Measurements from ENCODE around the gene MUCL3. TPM values are rescaled to one million over a fixed set of nuclear protein-coding genes. Genes with fewer than 3 reads are reported as not detected.
"Not testable (repeated sequence)": the region's sequence is repeated elsewhere in the genome, so short reads cannot be mapped to it uniquely, and the experiment has no call there.

Gene MUCL3
- total RNA-seq, 3 donors from 2014 or later, result 0.07 TPM; not detected in 2

DNA sequence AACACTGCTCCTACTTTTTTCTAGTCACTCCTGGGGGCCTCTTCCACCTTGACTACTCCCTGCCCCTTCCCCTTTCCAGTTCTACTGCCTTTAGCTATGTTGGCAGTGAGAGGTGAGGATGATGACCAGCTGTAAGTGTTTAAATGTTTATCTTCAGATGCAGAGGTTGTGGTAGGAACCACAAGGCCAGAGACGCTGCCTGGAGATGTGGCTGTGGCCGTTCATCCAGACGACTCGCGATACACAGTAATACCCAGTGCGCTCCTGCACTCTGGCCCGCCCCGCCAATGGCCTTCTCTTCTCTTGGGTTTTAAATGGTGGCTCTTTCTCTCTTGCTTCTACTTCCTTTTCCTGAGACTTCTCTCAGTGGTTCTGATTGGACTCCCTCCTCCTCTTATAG lies 22.1 kb upstream of the MUCL3 start:
- TF ChIP-seq, protein P1, sequence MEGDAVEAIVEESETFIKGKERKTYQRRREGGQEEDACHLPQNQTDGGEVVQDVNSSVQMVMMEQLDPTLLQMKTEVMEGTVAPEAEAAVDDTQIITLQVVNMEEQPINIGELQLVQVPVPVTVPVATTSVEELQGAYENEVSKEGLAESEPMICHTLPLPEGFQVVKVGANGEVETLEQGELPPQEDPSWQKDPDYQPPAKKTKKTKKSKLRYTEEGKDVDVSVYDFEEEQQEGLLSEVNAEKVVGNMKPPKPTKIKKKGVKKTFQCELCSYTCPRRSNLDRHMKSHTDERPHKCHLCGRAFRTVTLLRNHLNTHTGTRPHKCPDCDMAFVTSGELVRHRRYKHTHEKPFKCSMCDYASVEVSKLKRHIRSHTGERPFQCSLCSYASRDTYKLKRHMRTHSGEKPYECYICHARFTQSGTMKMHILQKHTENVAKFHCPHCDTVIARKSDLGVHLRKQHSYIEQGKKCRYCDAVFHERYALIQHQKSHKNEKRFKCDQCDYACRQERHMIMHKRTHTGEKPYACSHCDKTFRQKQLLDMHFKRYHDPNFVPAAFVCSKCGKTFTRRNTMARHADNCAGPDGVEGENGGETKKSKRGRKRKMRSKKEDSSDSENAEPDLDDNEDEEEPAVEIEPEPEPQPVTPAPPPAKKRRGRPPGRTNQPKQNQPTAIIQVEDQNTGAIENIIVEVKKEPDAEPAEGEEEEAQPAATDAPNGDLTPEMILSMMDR (IDR thresholded peaks at IDR 0.05), result no peak

DNA sequence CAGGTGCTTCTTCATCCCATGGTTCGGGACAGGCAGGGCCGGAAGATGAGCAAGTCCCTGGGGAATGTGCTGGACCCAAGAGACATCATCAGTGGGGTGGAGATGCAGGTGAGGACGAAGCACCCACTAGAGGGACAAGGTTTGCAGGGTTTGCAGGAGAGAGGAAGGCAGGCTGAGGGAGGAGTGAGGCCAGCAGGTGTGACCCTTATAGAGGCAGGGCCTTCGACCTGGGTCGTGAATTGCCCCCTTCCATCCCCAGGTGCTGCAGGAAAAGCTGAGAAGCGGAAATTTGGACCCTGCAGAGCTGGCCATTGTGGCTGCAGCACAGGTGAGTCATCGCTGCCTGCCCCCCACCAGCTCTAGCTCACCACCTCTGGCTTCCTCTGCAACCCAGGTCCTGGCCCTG lies 18.3 kb upstream of the MUCL3 start:
- ATAC-seq (no peak), DNase-seq (no peak)
- no peaks in the 10 kb centered on the region for H3K36me3 ChIP-seq (ENCODE audit: low read depth)
- TF ChIP-seq, protein P1 (IDR thresholded peaks at IDR 0.05), result no peak
- no peaks in the 10 kb centered on the region for H3K9me3 ChIP-seq
- intact Hi-C loops (cut with DNase I, micrococcal nuclease), result loop anchor here in 1 of 2 donors (5.0 kb wide), 1 partner anchor 145 kb away; no protein-coding TSS in a partner anchor
- H3K4me1 ChIP-seq (ENCODE audit: low read depth), result no peaks in the 10 kb centered on the region
- no peak overlapping the region for H3K4me3 ChIP-seq

More for the DNA sequence above, 22.1 kb upstream of the MUCL3 start:
- peaks cover 11% of the 10 kb centered on the region for H3K4me1 ChIP-seq (ENCODE audit: low read depth)
- H3K4me3 ChIP-seq, result no peak overlapping the region
- intact Hi-C loops (cut with DNase I, micrococcal nuclease), result loop anchor here in 1 of 2 donors (5.0 kb wide), 1 partner anchor 169 kb away; no protein-coding TSS in a partner anchor
- H3K36me3 ChIP-seq (ENCODE audit: low read depth), result no peaks in the 10 kb centered on the region
- ATAC-seq (no peak), DNase-seq (no peak)
- no peaks in the 10 kb centered on the region for H3K9me3 ChIP-seq

DNA sequence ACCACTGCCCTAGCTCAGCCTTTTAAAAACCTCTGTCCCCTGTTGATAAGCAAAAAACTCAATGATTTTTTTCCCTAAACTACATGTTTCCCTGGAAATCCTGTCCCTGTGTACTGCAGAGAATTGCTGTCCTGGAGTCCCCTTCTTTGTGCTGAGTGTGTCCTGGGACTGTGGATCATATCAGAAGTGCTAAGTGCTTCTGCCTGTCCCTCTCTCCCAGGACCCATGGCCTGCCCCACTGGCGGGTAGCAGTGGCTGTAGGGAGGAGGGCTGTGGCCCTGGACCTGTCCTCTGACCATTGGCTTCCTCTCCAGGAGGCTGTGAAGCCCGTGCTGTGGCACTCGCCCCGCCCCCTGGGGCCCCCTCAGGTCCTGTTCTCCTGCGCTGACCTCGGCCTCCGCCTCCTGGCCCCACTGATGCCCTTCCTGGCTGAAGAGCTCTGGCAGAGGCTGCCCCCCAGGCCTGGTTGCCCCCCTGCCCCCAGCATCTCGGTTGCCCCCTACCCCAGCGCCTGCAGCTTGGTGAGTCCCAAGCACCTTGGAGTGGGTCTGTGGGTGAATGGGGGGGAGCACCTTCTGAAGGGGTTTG lies 16.6 kb upstream of the MUCL3 start:
- H3K9me3 ChIP-seq; H3K36me3 ChIP-seq (ENCODE audit: low read depth); DNase-seq; H3K4me3 ChIP-seq; H3K4me1 ChIP-seq (ENCODE audit: low read depth); ATAC-seq: not testable (repeated sequence)
- intact Hi-C loops (cut with DNase I, micrococcal nuclease), result loop anchor here in 1 of 2 donors (5.0 kb wide), 1 partner anchor 143 kb away; no protein-coding TSS in a partner anchor

DNA sequence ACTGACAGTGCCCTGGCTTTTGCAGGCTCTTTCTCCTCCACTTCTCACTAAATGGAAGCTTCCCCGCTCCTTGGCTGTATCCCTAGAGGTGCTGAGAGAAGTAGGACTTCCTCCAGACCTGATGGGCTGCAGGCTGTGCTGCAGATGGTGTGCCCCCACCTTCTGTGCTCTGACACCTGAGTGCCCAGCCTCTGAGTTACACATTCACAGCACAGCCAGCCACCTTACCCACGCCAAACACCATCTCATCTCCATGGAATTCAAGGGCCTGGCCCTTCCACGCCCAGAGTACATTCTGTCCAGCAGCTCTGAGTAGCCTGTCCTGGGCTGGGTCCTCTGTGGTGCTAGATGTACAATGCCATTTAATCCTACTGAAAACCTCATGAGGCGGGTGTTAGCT lies 14.1 kb upstream of the MUCL3 start:
- peaks cover 7% of the 10 kb centered on the region for H3K9me3 ChIP-seq
- H3K4me3 ChIP-seq, result no peak overlapping the region
- DNase-seq (no peak), ATAC-seq (peak; percentile 90)
- intact Hi-C loops (cut with DNase I, micrococcal nuclease), result no loop called here
- no peaks in the 10 kb centered on the region for H3K36me3 ChIP-seq (ENCODE audit: low read depth)
- TF ChIP-seq, protein P1 (IDR thresholded peaks at IDR 0.05), result no peak
- no peaks in the 10 kb centered on the region for H3K4me1 ChIP-seq (ENCODE audit: low read depth)

DNA sequence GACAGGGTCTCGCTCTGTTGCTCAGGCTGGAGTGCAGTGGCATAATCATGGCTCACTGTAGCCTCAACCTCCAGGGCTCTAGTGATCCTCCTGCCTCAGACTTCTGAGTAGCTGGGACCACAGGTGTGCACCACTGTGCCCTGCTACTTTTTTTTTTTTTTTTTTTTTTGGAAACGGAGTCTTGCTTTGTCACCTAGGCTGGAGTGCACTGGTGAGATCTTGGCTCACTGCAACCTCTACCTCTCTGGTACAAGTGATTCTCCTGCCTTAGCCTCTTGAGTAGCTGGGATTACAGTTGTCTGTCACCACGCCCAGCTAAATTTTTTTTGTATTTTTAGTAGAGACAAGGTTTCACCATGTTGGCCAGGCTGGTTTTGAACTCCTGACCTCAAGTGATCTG lies 13.7 kb upstream of the MUCL3 start:
- not testable (repeated sequence) for ATAC-seq

DNA sequence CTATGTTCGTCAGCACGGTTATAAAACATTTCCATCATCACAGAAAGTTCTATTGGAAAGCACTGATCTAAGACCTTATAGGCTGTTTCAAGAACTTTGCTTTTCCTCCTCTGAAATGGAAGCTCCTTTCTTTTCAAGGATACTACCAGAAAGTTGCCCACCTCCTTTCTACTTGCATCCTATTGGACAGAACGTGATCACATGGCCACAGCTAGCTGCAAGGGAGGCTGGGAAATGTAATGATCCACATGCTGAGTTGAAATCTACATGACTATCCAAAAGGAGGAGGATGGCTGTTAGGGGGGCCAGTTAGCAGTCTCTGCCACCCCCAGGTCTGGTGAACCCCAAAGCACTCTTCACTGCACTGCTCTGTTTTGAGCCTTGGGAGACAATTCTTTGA lies 12.1 kb upstream of the MUCL3 start:
- intact Hi-C loops (cut with DNase I, micrococcal nuclease), result no loop called here
- Histone ChIP-seq H3K4me3 (no peak overlapping the region), H3K9me3 (peaks cover 7% of the 10 kb centered on the region), H3K4me1 (ENCODE audit: low read depth) (no peaks in the 10 kb centered on the region), H3K36me3 (ENCODE audit: low read depth) (no peaks in the 10 kb centered on the region)
- TF ChIP-seq, protein P1 (IDR thresholded peaks at IDR 0.05), result no peak
- DNase-seq (no peak), ATAC-seq (no peak)

More for the DNA sequence above, 13.7 kb upstream of the MUCL3 start:
- DNase-seq; H3K9me3 ChIP-seq; H3K4me1 ChIP-seq (ENCODE audit: low read depth); H3K36me3 ChIP-seq (ENCODE audit: low read depth); intact Hi-C loops (cut with DNase I, micrococcal nuclease); H3K4me3 ChIP-seq: not testable (repeated sequence)

DNA sequence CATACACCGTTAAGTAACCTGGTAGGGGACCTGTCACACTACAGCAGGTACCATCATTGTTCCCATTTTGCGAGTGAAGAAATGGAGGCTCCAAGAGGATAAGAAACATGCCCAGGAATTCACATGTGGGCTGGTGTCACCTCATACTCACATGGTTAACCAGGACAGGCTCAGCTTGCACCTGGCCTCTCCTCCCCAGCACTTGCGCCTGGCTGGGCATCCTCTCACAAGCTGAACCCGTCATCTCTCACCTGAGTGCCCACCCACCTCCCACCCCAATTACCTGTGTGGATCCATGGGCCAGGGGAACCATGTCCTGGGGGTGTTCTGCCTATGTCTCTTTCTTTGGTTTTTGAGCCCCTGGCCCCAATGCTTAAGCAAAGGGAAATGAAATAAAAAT lies 10.3 kb upstream of the MUCL3 start:
- ATAC-seq (no peak), DNase-seq (no peak)
- TF ChIP-seq, protein P1 (IDR thresholded peaks at IDR 0.05), result no peak
- Histone ChIP-seq H3K4me1 (ENCODE audit: low read depth) (no peaks in the 10 kb centered on the region), H3K4me3 (no peak overlapping the region), H3K9me3 (peaks cover 7% of the 10 kb centered on the region), H3K36me3 (ENCODE audit: low read depth) (no peaks in the 10 kb centered on the region)
- intact Hi-C loops (cut with DNase I, micrococcal nuclease), result no loop called here
